Erythroblast (primary cell): ENCODE results near the gene DIP2A.

ENCODE experiments used
- GATA1 ChIP-seq: IDR thresholded peaks from 2 replicates; pipeline ENCODE4 v1.6.1; 2011; ENCODE audit warnings: low read depth, mild to moderate bottlenecking, control low read depth, low read length, moderate library complexity
- POLR2A ChIP-seq: IDR thresholded peaks from 2 replicates; pipeline ENCODE4 v1.6.1; 2011; ENCODE audit warnings: mild to moderate bottlenecking, low read length

GRCh38 chr21:46527801-46528200, 69.1 kb downstream of the DIP2A start:
- no peak for TF ChIP-seq POLR2A
- TF ChIP-seq GATA1: no peak
